ENCODE measurements around the gene ACAD9.

DNA sequence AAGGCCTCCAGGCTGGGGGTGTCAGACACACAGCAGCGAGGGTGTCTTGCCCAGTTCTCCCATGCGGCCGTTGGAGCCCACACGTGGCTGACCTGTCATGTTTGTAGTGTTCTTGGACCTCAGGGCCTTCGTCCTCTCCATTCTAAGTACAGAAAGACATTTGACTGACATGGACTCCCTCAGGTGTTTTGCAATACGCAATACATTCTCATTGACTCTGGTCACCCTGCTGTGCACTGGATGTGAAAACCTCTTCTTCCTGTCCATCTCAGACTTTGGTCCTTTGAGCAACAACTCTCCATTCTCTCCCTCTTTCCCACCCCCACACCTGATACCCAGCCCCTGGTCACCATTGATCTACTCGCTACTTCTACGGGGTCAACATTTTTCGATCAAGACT, 28.9 kb upstream of the ACAD9 start:
- TF ChIP-seq EZH2 (IDR thresholded peaks at IDR 0.05; ENCODE audit: insufficient read depth, poor library complexity, severe bottlenecking): no peak
- no peak for TF ChIP-seq EZH2phosphoT487 (IDR thresholded peaks at IDR 0.05; ENCODE audit: insufficient read depth, low read depth)
